GM19043 (cell line): ENCODE measurements around the gene PCDHB3.
"Not testable (repeated sequence)": the region's sequence is repeated elsewhere in the genome, so short reads cannot be mapped to it uniquely, and the experiment has no call there.

Experiments used
- ATAC-seq: cut with Tn5 transposase; IDR thresholded peaks from one replicate; pipeline ENCODE4 v1.9.1; 2021; ENCODE audit warnings: low read depth; ENCODE audit not compliant: unreplicated experiment

Gene PCDHB3

GRCh38 chr5:141135030-141135717 lies 34.9 kb downstream of the PCDHB3 start, which contains the start of gene PCDHB5:
PCDHB5 (plus strand) TSS chr5:141135206; CDS start chr5:141135435, 229 bp downstream.
- ATAC-seq: no peak

- ATAC-seq: no peak
Measured at GRCh38 chr5:141135718-141136266, 35.5 kb downstream of the PCDHB3 start.

GRCh38 chr5:141137346-141137745 lies 37.1 kb downstream of the PCDHB3 start:
- not testable (repeated sequence) for ATAC-seq

- no peak for ATAC-seq
Measured at GRCh38 chr5:141149812-141150211, 49.5 kb downstream of the PCDHB3 start, which contains the start of gene PCDHB6. PCDHB6 (plus strand) TSS chr5:141150057; CDS start chr5:141150258, 201 bp downstream.

GRCh38 chr5:141150224-141150992 lies 50.1 kb downstream of the PCDHB3 start:
- ATAC-seq: no peak

DNA sequence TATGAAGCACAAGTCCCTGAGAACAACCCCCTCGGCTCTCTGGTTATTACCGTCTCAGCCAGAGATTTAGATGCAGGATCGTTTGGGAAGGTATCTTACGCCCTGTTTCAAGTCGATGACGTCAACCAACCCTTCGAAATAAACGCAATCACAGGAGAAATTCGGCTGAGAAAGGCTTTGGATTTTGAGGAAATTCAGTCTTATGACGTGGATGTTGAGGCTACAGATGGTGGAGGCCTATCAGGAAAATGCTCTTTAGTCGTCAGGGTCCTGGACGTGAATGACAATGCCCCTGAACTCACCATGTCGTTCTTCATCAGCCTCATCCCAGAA lies 50.7 kb downstream of the PCDHB3 start:
- no peak for ATAC-seq

DNA sequence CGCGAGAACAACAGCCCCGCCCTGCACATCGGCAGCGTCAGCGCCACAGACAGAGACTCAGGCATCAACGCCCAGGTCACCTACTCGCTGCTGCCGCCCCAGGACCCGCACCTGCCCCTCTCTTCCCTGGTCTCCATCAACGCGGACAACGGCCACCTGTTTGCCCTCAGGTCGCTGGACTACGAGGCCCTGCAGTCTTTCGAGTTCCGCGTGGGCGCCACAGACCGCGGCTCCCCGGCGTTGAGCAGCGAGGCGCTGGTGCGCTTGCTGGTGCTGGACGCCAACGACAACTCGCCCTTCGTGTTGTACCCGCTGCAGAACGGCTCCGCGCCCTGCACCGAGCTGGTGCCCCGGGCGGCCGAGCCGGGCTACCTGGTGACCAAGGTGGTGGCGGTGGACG lies 51.4 kb downstream of the PCDHB3 start:
- not testable (repeated sequence) for ATAC-seq

DNA sequence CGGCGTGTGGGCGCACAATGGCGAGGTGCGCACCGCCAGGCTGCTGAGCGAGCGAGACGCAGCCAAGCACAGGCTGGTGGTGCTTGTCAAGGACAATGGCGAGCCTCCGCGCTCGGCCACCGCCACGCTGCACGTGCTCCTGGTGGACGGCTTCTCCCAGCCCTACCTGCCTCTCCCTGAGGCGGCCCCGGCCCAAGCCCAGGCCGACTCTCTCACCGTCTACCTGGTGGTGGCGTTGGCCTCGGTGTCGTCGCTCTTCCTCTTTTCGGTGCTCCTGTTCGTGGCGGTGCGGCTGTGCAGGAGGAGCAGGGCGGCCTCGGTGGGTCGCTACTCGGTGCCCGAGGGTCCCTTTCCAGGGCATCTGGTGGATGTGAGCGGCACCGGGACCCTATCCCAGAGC lies 51.8 kb downstream of the PCDHB3 start:
- not testable (repeated sequence) for ATAC-seq
